MCF 10A (cell line): ENCODE measurements around the gene FAM83B. TPM values are rescaled to one million over a fixed set of nuclear protein-coding genes. Genes with fewer than 3 reads are reported as not detected.
"Not testable (repeated sequence)": the region's sequence is repeated elsewhere in the genome, so short reads cannot be mapped to it uniquely, and the experiment has no call there.

Source experiments
- Bru-seq: library from RNA; stranded (reverse); fragments of 400-500 nt; gene quantifications from one replicate; lab custom pipeline; 2021; lab: Mats Ljungman, UMichigan
- BruChase-seq, 2 experiments: library from RNA; stranded (reverse); fragments of 400-500 nt; gene quantifications; one replicate each; lab custom pipeline; 2021; lab: Mats Ljungman, UMichigan
- BruUV-seq: library from RNA; stranded (reverse); fragments of 400-500 nt; replicated peaks from 2 replicates; lab custom pipeline; 2021; lab: Mats Ljungman, UMichigan
- CTCF ChIA-PET: fragments of 300-600 bp; sonication (Branson Sonifier 250); formaldehyde crosslinking; extraction: SDS; loops from one replicate; lab custom pipeline; 2021; ENCODE audit warnings: antibody characterized with exemption, inconsistent platforms; lab: Yijun Ruan, JAX
- POLR2A ChIA-PET: fragments of 300-600, 350-650 bp; sonication (Branson Sonifier 250); formaldehyde crosslinking; extraction: SDS; loops from one replicate; lab custom pipeline; 2020; ENCODE audit warnings: antibody characterized with exemption, inconsistent platforms; lab: Yijun Ruan, JAX
- DNase-seq: peaks from one replicate; pipeline ENCODE4 v3.0.0-alpha.2; 2018; ENCODE audit not compliant: unreplicated experiment
- H3K27ac Mint-ChIP-seq: one replicate; pipeline ENCODE4 v1.8.0; 2022; ENCODE audit warnings: mild to moderate bottlenecking, low read depth, mixed read lengths; ENCODE audit not compliant: unreplicated experiment
- H3K27me3 Mint-ChIP-seq: one replicate; pipeline ENCODE4 v1.8.0; 2022; ENCODE audit warnings: mixed read lengths; ENCODE audit not compliant: insufficient read depth, unreplicated experiment
- H3K36me3 Mint-ChIP-seq: one replicate; pipeline ENCODE4 v1.8.0; 2022; ENCODE audit warnings: mild to moderate bottlenecking, moderate library complexity, mixed read lengths; ENCODE audit not compliant: insufficient read depth, unreplicated experiment
- H3K4me1 Mint-ChIP-seq: one replicate; pipeline ENCODE4 v1.8.0; 2022; ENCODE audit warnings: mixed read lengths; ENCODE audit not compliant: insufficient read depth, unreplicated experiment
- H3K4me3 Mint-ChIP-seq: one replicate; pipeline ENCODE4 v1.8.0; 2022; ENCODE audit warnings: mild to moderate bottlenecking, moderate library complexity, mixed read lengths; ENCODE audit not compliant: unreplicated experiment
- H3K9me3 Mint-ChIP-seq: one replicate; pipeline ENCODE4 v1.8.0; 2022; ENCODE audit warnings: mixed read lengths; ENCODE audit not compliant: unreplicated experiment
- intact Hi-C: fragments of 100-400 bp; cut with micrococcal nuclease; formaldehyde crosslinking; loops from 2 replicates; pipeline ENCODE4 v1.14.1; 2022
- long read RNA-seq: library from polyadenylated mRNA; stranded (forward); transcript quantifications from one replicate; pipeline ENCODE4 v2.0.0, GENCODE V29; 2022
- total RNA-seq: library from RNA; stranded (reverse); gene quantifications from 2 replicates; pipeline ENCODE4 v1.2.3, GENCODE V29; 2022
- TF ChIP-seq, protein P1 (sequence below): fragments of 200-600 bp; IDR thresholded peaks from one replicate; pipeline ENCODE4 v1.8.0; 2022; ENCODE audit warnings: antibody characterized with exemption, mild to moderate bottlenecking; ENCODE audit not compliant: unreplicated experiment

Gene FAM83B, protein sequence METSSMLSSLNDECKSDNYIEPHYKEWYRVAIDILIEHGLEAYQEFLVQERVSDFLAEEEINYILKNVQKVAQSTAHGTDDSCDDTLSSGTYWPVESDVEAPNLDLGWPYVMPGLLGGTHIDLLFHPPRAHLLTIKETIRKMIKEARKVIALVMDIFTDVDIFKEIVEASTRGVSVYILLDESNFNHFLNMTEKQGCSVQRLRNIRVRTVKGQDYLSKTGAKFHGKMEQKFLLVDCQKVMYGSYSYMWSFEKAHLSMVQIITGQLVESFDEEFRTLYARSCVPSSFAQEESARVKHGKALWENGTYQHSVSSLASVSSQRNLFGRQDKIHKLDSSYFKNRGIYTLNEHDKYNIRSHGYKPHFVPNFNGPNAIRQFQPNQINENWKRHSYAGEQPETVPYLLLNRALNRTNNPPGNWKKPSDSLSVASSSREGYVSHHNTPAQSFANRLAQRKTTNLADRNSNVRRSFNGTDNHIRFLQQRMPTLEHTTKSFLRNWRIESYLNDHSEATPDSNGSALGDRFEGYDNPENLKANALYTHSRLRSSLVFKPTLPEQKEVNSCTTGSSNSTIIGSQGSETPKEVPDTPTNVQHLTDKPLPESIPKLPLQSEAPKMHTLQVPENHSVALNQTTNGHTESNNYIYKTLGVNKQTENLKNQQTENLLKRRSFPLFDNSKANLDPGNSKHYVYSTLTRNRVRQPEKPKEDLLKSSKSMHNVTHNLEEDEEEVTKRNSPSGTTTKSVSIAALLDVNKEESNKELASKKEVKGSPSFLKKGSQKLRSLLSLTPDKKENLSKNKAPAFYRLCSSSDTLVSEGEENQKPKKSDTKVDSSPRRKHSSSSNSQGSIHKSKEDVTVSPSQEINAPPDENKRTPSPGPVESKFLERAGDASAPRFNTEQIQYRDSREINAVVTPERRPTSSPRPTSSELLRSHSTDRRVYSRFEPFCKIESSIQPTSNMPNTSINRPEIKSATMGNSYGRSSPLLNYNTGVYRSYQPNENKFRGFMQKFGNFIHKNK
- total RNA-seq (22.3 and 25.4 TPM in 2 replicates), Bru-seq, nascent RNA (percentile 89 among the genes with signal in this experiment), BruChase-seq, experiment 1, labeled RNA remaining after a 6-hour chase (percentile 64 among the genes with signal in this experiment), BruChase-seq, experiment 2, labeled RNA remaining after a 2-hour chase (percentile 76 among the genes with signal in this experiment)
- long read RNA-seq, transcript FAM83B-201 (5 exons, 3,167 nt), result major isoform, 13 of 18 reads
- long read RNA-seq, partial matches to known transcripts, result 1 of 18 reads
- long read RNA-seq, other reads (novel, unspliced or antisense), result 4 of 18 reads

DNA sequence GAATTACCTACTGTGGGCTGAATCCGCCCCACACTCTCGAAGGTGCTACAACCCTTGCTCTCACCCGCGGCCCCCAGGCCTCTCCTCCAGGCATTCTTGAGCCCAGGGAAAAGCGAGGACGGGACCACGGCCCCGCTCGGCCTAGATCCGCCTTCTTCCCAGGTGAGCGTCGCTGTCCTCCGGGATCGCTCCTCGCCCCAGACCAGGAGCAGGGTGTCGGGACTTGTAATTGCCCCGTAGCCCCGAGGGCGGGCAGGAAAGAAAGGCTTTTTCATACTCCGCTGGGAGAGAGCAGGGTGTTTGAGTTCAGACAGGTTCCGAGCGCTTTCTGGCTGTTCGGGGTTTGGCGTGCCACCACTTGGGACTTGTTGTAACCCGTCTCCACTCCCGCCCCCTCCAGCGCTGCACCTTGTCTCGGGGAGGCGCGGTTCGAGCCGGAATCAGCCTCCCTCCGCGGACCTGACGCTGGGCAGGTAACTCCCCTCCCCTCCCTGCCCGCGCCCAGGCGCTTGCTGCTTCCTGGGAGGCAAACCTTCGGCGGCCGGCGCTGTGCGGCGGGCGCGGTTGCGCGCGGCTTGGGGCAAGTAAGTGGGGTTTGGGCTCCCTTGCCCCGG, at the start of gene FAM83B:
Gene FAM83B (plus strand): TSS at position 529 of the 614 bp plus-strand sequence. CDS start 23,476 bp downstream, outside the sequence.
- peaks cover 6% of the 10 kb centered on the region for H3K9me3 Mint-ChIP-seq
- H3K27ac Mint-ChIP-seq, result peak within 1 kb of the TSS; percentile 97
- no peaks in the 10 kb centered on the region for H3K27me3 Mint-ChIP-seq
- TF ChIP-seq, protein P1, sequence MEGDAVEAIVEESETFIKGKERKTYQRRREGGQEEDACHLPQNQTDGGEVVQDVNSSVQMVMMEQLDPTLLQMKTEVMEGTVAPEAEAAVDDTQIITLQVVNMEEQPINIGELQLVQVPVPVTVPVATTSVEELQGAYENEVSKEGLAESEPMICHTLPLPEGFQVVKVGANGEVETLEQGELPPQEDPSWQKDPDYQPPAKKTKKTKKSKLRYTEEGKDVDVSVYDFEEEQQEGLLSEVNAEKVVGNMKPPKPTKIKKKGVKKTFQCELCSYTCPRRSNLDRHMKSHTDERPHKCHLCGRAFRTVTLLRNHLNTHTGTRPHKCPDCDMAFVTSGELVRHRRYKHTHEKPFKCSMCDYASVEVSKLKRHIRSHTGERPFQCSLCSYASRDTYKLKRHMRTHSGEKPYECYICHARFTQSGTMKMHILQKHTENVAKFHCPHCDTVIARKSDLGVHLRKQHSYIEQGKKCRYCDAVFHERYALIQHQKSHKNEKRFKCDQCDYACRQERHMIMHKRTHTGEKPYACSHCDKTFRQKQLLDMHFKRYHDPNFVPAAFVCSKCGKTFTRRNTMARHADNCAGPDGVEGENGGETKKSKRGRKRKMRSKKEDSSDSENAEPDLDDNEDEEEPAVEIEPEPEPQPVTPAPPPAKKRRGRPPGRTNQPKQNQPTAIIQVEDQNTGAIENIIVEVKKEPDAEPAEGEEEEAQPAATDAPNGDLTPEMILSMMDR, result no peak
- DNase-seq, result peak; percentile 94
- peaks cover 49% of the 10 kb centered on the region for H3K4me1 Mint-ChIP-seq
- H3K36me3 Mint-ChIP-seq, result no peaks in the 10 kb centered on the region
- H3K4me3 Mint-ChIP-seq, result peak within 1 kb of the TSS; percentile 88
- POLR2A ChIA-PET, result interaction anchor here (0.6 to 3.5 kb wide), 14 partner anchors 11 to 790 kb away, joined by 3 to 35 read pairs (median 5); no protein-coding TSS in a partner anchor
- BruUV-seq, result no TSS peak
- intact Hi-C loops, result loop anchor here (1.0 to 10.0 kb wide), 7 partner anchors 28 to 859 kb away; no protein-coding TSS in a partner anchor
- CTCF ChIA-PET, result interaction anchor here (1.9 to 2.2 kb wide), 2 partner anchors 10 to 128 kb away, joined by 6 to 9 read pairs; no protein-coding TSS in a partner anchor

DNA sequence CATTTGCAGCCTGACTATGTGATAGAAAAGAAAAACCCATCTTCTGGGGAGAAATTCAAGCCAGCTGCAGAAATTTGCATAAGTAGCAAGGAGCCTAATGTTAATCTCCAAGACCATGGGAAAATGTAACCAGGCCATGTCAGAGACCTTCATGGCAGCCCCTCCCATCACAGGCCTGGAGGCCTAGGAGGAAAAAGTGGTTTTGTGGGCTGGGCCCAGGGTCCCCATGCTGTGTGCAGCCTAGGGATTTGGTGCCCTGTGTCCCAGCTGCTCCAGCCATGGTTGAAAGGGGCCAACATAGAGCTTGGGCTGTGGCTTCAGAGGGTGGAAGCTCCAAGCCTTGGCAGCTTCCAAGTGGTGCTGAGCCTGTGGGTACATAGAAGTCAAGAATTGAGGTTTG, 49.7 kb upstream of the FAM83B start:
- POLR2A ChIA-PET, H3K4me1 Mint-ChIP-seq, H3K36me3 Mint-ChIP-seq, H3K27ac Mint-ChIP-seq, H3K4me3 Mint-ChIP-seq, BruUV-seq, H3K27me3 Mint-ChIP-seq, intact Hi-C loops, DNase-seq: not testable (repeated sequence)
- CTCF ChIA-PET, result interaction anchor here (0.7 kb wide), 1 partner anchor 708 kb away, joined by 3 read pairs; no protein-coding TSS in a partner anchor
- H3K9me3 Mint-ChIP-seq, result peaks cover 21% of the 10 kb centered on the region

DNA sequence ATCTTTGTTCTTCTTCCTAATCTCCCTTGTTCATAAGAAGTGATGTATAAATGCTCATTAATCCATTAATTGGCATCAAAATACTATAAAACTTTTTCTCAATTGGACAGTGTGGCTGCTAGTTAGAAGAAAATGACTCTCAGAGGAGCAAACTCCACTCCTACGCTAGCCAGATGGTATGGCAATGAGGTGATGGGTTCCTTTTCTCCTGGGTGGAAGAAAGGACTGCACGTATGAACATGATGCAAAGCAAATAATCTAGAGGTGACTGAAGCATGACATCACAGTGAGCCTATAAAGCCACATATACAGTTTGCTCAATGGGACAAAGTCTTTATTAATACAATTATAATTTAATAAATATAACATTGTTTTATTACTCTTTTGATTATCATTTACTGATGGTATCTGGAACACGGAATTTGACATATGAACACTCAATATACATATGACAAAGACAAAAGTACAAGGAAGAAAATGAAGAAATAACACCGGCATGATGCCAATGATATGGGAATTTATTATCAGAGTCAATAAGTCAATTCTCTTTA, 46.4 kb upstream of the FAM83B start:
- TF ChIP-seq, protein P1, result no peak

More for the DNA sequence above, 46.4 kb upstream of the FAM83B start:
- POLR2A ChIA-PET, result interaction anchor here (1.8 kb wide), 1 partner anchor 48 kb away, joined by 13 read pairs; the partner anchor contains the start of gene FAM83B
- Mint-ChIP-seq H3K4me3 (no peak overlapping the region), H3K27ac (no peak overlapping the region), H3K27me3 (no peaks in the 10 kb centered on the region), H3K9me3 (peaks cover 20% of the 10 kb centered on the region), H3K4me1 (peaks cover 8% of the 10 kb centered on the region), H3K36me3 (peaks cover 5% of the 10 kb centered on the region)
- BruUV-seq, result no TSS peak
- DNase-seq, result no peak
- CTCF ChIA-PET, result interaction anchor here (1.8 kb wide), 1 partner anchor 83 kb away, joined by 4 read pairs; no protein-coding TSS in a partner anchor
- intact Hi-C loops, result loop anchor here (2.0 kb wide), 1 partner anchor 47 kb away; the partner anchor contains the start of gene FAM83B
